Stimulated activated CD4-positive, alpha-beta T cell treated with anti-CD3 and anti-CD28 coated beads, Interleukin-4, amount 100 ng/mL, for 24 hours (primary cell): ENCODE data around the gene MT1HL1.
"Not testable (repeated sequence)": the region's sequence is repeated elsewhere in the genome, so short reads cannot be mapped to it uniquely, and the experiment has no call there.

Source experiments
- DNase-seq: peaks from one replicate; pipeline ENCODE4 v3.0.0-alpha.2; 2020

MT1HL1 gene

DNA sequence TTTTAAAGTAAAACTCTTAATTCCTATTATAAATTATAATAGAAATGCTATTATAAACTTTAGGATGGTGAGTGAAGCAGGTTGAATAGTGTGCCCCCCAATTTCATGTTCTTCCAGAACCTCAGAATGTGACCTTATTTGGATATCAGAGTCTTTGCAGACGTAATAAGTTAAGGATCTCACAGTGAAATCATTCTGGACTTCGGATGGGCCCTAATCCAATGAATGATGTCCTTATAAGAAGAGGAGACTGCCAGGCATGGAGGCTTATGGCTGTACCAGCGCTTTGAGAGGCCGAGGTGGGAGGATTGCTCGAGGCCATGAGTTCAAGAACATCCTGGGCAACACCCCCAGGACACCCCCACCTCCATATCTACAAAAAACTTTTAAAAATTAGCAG lies 9.4 kb upstream of the MT1HL1 start:
- DNase-seq = no peak

DNA sequence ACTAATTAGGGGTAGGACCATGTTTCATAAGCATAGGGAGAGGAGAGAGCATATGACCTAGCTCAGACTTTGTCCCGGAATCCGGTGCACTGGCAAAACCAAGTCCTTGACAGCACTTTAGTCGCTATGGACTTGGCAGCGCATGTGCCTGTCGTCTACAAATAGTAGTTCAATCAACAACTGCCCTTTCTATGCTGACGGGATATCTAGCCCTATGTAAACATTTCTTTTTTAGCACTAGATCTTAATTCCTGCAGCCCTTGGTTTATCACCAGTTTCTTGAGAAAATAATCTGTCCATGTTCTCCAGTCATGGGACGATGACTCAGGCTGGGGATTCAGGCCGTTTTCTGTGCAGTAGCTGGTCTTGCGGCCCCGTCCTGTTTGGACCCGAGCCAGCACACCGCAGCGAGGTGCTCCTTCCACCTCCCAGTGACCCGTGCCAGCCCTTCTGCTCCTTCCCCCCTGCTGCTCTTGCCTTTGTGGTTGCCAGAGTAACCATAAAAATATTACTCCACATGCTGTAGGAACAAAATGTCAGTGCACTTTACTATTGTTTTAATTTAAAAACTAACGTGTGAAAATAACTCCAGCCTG lies 8.6 kb upstream of the MT1HL1 start:
- no peak for DNase-seq

- DNase-seq = no peak
Measured at GRCh38 chr1:237012361-237012760, 8.1 kb upstream of the MT1HL1 start.

DNA sequence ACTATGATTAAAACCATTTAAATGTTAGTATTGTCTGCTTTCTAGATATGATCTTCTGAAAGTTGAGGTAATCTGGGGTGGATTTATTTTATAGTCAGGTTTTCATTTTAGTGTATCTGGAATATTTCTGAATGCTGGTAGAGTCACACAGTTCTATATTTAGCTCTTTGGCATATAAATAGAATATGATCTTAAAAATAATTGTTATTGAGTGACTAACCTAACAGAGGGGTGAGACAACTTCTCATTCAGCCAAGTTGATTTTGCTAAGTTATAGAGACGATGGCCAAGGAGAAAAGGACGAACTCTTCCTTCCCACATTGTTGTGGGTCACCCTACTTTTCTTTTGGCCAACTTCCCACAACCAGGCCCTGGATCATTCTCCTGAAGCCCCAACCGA lies 7.2 kb upstream of the MT1HL1 start:
- DNase-seq = no peak

GRCh38 chr1:237009611-237010010 lies 5.4 kb upstream of the MT1HL1 start:
- no peak for DNase-seq

DNA sequence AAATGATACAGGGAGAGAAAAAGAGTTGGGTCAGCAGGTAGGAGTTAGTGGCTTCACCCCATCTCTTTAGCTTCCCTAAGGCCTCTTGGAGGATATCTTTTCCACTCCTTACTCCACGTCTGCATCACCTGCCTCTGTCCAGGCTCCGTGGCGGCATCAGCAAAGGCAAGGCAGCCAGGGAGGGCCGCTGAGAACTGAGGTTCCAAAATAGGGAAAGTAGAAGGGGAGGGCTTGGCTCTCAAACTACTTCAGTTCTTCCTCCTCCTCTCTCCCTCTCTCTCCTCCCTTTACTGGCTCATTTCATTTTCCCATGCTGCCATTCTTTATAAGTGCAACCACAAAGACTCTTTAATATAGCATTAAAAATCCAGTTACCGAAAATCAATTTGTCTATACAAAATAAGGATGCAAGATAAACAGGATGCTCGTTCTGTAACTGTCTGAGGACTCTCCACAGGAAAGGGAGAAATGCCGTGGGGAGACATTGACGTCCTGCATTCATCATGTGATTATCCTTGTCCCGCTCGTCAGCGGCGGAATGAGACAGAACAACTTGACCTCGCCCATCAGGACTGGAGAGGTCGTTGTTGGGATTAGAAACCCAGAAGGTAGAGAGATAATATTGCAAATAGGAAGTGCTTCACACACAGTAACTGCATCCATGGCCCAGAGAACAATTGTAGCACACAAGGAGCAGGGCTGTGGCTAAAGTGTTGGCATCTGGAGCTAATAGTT lies 3.1 kb upstream of the MT1HL1 start:
- no peak for DNase-seq

GRCh38 chr1:237005674-237006073 lies 1.4 kb upstream of the MT1HL1 start:
- no peak for DNase-seq

DNA sequence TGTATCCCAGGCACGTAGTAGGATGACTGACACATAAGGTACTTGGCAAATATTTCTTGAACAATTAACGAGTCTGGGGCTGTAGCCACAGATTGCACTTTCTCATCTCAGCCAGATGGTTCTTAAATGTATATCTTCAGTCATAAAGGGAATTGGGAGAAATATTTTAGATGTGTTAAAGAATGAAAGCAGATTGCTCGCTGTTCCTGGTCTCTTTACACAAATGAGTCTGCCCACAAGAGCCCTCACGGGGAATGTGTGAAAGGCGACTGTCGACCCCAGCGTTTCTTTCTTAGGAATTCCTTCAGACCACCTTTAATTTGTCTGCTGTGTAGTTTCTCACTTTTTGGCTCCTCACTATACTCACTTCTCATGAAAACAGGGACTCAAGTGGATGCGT lies 725 bp downstream of the MT1HL1 start:
- no peak for DNase-seq

- DNase-seq = no peak
Measured at GRCh38 chr1:237000191-237000590, 4.0 kb downstream of the MT1HL1 start.

GRCh38 chr1:236998546-236998945 lies 5.7 kb downstream of the MT1HL1 start:
- DNase-seq = no peak

GRCh38 chr1:236997882-236998281 lies 6.4 kb downstream of the MT1HL1 start:
- DNase-seq = no peak

- no peak for DNase-seq
Measured at GRCh38 chr1:236997361-236997760, 6.9 kb downstream of the MT1HL1 start.

DNA sequence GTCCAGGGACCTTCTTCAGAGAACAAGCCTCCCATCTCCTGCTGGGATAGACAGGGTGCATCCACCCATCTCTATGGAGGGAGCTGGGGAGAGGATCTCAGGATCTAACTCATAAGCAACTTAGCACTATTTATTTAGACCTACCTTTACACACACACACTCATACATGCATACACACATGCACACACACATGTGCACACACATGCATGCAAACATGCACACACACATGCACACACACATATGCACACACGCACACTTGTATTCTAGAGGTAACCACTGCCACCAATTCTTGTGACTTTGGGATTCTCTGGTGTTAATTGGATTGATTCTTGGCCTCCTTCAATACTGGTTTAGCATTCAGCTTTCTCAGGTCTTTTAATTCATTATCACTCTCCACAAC lies 9.8 kb downstream of the MT1HL1 start:
- DNase-seq = no peak

DNA sequence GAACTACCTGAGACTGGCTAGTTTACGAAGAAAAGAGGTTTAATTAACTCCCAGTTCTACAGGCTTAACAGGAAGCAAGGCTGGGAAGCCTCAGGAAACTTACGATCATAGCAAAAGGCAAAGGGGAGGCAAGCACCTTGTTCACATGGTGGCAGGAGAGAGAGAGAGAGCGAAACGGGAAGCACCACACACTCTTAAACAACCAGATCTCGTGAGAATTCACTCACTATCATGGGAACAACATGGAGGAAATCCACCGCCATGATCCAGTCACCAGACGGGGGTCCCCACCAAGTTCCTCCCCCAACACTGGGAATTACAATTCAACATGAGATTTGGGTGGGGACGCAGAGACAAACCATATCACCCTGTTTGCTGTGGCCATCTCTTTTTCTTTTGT lies 11.8 kb downstream of the MT1HL1 start:
- DNase-seq = no peak

DNA sequence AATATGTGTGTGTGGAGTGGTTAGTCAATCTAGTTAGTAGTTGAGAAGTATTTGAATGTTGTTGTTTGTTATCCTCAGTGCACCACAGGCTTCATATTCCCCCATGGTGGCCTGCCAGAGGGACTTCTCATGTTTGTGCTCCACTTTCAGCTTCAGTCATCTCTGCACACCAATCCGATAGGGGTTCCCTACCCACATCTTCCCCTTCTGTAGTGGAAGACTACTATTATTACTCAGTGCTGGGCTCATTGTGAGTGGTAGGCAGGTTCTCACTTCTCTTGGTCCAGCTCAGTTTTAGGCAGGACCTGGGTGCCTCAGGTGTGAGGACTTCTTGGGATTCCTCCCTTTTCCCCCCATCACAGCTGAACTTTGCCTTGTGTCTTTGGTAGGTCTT lies 14.2 kb downstream of the MT1HL1 start:
- no peak for DNase-seq

GRCh38 chr1:236989290-236990051 lies 14.8 kb downstream of the MT1HL1 start:
- DNase-seq = no peak

GRCh38 chr1:236983818-236984217 lies 20.4 kb downstream of the MT1HL1 start:
- DNase-seq = no peak

DNA sequence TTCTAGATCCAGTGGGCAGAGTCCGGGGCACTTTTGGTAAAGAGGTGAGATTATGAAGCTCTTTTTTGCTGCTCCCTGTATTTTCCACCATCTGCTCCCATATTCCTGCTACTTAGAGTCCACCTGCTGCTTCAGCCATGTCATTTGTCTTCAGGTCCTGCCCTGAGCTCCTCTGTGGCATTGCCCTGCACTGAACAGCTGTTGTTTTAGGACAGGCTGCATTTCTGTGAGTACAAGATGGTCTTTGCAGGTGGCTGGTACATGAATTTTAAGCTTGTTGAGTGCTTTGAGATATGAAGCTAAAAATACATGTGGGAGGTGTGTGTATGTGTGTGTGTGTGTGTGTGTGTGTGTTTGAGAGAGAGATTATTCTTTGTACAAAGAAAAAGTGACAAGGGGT lies 21.9 kb downstream of the MT1HL1 start:
- no peak for DNase-seq

GRCh38 chr1:236981431-236981830 lies 22.8 kb downstream of the MT1HL1 start:
- DNase-seq = not testable (repeated sequence)

GRCh38 chr1:236980673-236981072 lies 23.6 kb downstream of the MT1HL1 start:
- no peak for DNase-seq

DNA sequence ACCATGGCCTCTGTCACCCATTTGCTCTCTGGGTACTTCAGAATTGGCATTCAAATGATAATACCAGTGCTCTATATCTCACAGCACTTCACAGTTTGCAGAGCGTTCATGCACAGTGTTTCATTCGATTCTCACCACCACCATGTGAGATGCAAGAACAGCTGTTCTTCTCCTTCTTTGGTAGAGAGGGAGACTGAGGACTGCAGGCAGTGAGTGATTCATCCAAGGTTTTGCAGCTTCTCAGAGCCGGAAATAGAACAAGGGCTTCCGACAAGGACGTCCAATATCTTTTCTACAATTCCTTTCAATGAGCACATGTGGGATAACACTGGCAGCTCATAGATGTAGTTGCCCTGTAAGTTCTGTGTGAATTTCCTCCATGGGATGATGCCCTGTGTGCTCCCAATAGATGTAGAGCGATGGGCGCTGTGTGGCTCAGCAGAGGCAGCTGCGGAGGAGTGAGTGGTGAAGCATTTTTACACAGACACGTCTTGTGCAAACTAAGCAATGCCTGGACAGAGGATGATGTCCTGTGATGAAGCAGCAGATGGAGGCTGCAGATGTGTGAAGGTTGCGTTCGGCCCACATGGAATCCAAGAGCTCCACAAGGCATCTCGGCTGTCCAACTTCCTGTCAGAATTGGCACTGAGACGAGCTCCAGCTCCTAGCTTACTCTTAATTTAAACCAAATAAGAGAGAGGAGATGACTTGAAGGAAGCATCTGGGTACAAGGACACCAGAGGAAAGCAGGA lies 24.9 kb downstream of the MT1HL1 start:
- DNase-seq = no peak

DNA sequence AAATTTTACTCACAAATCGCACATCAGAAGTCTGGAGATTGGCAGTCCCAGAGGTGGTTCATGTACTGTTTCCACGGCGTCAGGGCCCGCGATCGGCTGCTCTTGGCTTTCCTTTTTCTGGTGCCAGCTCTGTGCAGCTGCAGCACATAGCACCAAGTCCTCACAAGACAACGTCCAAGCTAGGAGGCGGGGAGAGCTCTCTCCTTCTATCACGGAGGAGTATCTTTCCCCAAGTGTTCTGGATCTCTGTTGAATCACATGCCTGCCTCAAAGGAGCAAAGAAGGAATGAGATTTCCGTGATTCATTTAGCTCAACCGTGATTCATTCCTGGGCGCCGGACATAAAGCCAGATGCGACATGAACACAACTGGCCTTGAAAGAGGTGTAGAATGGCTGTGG lies 25.5 kb downstream of the MT1HL1 start:
- no peak for DNase-seq

- DNase-seq = no peak
Measured at GRCh38 chr1:236975461-236975860, 28.8 kb downstream of the MT1HL1 start.
